Activated naive CD4-positive, alpha-beta T cell treated with anti-CD3 and anti-CD28 coated beads, Interleukin-2, amount 50 U/mL, for 72 hours (primary cell): ENCODE measurements around the gene LAMTOR3. TPM values are rescaled to one million over a fixed set of nuclear protein-coding genes. Genes with fewer than 3 reads are reported as not detected.
"Not testable (repeated sequence)": the region's sequence is repeated elsewhere in the genome, so short reads cannot be mapped to it uniquely, and the experiment has no call there.

Experiments used
- ATAC-seq, 2 donors: fragments of 150-1000 bp; cut with Tn5 transposase; 2 replicates each; pipeline ENCODE4 v1.10.0; 2021; ENCODE audit warnings: mild to moderate bottlenecking in 2 of 2, moderate library complexity in 2 of 2
- DNase-seq, 2 donors: peaks; one replicate each; pipeline ENCODE4 v3.0.0; 2021 to 2022; ENCODE audit warnings: low spot score in 2 of 2
- H3K27ac Mint-ChIP-seq, 2 donors: one replicate each; pipeline ENCODE4 v1.8.0; 2022; ENCODE audit warnings: mild to moderate bottlenecking in 2 of 2, mixed read lengths in 2 of 2
- H3K36me3 Mint-ChIP-seq, 2 donors: one replicate each; pipeline ENCODE4 v1.8.0; 2022; ENCODE audit warnings: mixed read lengths in 2 of 2
- H3K9me3 Mint-ChIP-seq, 2 donors: one replicate each; pipeline ENCODE4 v1.8.0; 2022; ENCODE audit warnings: mixed read lengths in 2 of 2
- total RNA-seq, 2 donors: library from RNA; stranded (reverse); gene quantifications; one replicate each; pipeline ENCODE4 v1.2.3, GENCODE V29; 2022

The LAMTOR3 gene
- total RNA-seq, 2 donors from 2014 or later: 27.4 to 38.7 TPM

DNA sequence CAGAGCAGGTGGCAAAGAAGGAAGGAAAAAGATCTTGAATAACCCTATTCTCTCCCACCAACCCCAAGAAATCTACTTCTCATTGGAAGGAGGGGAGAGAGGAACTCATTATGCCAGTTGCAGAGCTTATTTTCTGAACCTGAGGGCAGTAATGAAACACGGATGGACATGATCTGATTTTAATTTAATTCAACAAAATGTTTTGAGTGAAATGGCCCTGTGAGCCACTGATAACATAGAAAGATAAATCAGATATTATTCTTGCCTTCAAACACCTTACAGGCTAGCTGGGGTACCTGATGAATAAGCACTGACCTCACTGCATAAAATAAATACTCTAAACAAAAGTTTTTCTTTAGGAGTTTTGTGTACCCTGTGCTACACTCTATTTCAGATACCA lies 47.3 kb downstream of the LAMTOR3 start:
- ATAC-seq (no peak), DNase-seq (no peak)
- H3K27ac Mint-ChIP-seq: peak overlapping the region; percentile 98 to 100
- peaks cover 11 to 54% of the 10 kb centered on the region in 2 donors for H3K36me3 Mint-ChIP-seq
- H3K9me3 Mint-ChIP-seq: peaks cover 0 to 7% of the 10 kb centered on the region in 2 donors

DNA sequence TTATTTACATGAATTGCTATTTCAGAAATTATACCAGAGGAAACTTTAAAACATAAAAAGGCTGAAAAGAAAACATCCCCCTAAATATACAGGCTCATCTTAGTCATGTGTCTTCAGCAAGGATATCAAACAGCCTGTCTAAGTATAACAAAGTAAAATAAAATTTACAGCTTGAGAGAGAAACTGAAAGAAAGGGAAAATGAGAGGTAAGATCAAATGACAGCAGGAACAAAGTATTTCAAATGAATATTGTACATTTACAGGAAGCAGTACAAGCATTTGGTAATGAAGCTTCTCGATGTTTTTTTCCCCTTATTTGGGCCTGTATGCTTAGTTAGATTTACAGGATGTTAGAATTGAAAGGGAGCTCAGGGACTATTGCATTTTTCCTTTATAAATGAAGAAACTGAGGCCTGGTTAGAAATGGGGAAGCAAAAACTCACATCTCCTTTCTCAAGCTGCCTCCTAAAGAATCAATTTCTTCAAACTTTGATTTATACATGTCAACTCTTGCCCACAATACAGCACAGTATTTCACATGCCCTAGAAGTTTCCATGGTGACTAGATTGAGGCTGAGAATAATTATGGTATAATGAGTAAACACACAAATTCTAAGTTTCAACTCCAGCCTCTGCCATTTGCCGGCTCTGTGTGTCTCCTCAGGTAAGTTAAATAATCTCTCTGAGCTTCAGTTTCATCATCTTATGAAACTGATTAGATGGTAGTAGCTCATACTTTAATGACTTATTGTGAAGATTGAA lies 48.3 kb downstream of the LAMTOR3 start:
- ATAC-seq (peak in 1 of 2 donors; percentile 37), DNase-seq (no peak)
- Mint-ChIP-seq H3K27ac (peak overlapping the region; percentile 92 to 98), H3K36me3 (peaks cover 19 to 64% of the 10 kb centered on the region in 2 donors), H3K9me3 (peaks cover 0 to 7% of the 10 kb centered on the region in 2 donors)

DNA sequence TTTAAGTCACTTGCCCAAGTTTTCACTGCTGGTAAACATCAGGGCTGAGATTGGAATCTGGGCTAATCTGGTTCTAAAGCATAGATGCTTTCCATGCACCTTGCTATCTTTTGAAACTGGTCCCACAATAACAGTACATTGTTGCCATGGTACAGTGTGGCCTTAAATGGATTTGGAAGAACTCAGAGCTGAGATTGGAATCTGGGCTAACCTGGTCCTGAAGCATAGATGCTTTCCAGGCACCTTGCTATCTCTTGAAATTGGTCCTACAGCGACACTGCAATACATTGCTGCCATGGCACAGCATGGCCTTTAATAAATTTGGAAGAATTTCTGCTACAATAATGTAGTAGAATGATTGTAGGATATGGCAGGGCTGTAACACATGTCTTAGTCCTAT lies 49.0 kb downstream of the LAMTOR3 start:
- DNase-seq: no peak
- peaks cover 0 to 7% of the 10 kb centered on the region in 2 donors for H3K9me3 Mint-ChIP-seq
- peak overlapping the region; percentile 92 to 98 for H3K27ac Mint-ChIP-seq
- ATAC-seq: no peak
- peaks cover 19 to 71% of the 10 kb centered on the region in 2 donors for H3K36me3 Mint-ChIP-seq

DNA sequence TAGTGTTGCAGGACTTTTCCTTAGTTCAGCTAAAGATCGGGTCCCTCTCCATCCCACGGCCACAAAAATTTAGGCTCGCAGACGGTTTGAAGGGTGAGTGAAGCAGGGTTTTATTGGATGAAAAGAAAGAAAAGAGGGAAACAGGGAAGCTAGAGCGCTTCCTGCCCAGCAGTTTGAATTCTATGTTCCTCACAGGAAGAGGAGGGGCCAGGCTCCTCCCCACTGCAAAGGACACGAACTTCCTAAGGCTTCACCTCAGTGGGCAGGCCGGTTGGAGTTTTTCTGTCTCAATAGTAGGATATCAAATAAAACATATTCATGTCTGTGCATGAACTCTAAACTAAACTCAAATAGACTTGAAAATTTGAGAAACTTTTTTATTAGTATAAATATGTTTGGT lies 50.2 kb downstream of the LAMTOR3 start:
- no peak overlapping the region for H3K27ac Mint-ChIP-seq
- ATAC-seq: no peak
- H3K9me3 Mint-ChIP-seq: peaks cover 0 to 7% of the 10 kb centered on the region in 2 donors
- no peak for DNase-seq
- peaks cover 20 to 73% of the 10 kb centered on the region in 2 donors for H3K36me3 Mint-ChIP-seq

DNA sequence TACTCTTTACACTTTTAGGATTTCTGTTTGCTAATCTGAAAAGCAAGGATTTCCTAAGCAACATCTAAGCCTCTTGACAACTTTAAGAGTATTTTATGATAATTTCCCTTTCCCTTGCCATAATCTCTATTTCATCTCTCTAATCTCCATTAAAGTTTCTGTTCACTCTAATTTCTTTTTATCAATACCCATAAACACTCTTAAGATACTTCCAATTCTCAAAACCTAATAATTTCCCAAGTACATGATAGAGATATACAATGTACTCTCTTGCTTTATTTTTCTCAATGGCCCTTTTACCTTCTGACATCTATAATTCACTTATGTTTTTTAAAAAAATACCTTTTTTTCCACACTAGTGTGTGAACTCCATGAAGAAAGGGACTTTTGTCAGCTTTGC lies 50.8 kb downstream of the LAMTOR3 start:
- Mint-ChIP-seq H3K27ac (peak overlapping the region in 1 of 2 donors; percentile 5), H3K36me3 (peaks cover 26 to 74% of the 10 kb centered on the region in 2 donors), H3K9me3 (peaks cover 0 to 7% of the 10 kb centered on the region in 2 donors)
- no peak for DNase-seq
- ATAC-seq: no peak

DNA sequence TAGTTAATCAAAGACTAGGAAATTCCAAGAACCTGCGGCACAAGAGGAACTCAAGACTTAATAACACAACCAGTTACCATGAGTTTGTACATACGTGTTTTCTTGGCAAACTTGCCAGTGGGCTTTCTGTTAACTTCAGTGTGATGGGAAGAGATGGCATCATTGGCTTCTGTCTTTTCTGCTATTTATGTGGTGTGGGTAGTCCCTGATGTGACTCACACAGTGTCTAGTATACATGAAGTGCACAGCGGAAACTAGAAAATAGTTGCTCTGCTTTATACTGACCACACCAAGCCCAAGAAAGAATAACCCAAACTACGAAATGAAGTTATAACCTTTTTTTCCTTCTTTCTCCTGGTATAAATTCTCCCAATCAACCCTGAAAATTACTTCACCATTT lies 53.1 kb downstream of the LAMTOR3 start:
- Mint-ChIP-seq H3K36me3 (peaks cover 29 to 76% of the 10 kb centered on the region in 2 donors), H3K9me3 (peaks cover 0 to 7% of the 10 kb centered on the region in 2 donors), H3K27ac (peak overlapping the region in 1 of 2 donors; percentile 38)
- peak; percentile 78 to 83 for ATAC-seq
- no peak for DNase-seq

DNA sequence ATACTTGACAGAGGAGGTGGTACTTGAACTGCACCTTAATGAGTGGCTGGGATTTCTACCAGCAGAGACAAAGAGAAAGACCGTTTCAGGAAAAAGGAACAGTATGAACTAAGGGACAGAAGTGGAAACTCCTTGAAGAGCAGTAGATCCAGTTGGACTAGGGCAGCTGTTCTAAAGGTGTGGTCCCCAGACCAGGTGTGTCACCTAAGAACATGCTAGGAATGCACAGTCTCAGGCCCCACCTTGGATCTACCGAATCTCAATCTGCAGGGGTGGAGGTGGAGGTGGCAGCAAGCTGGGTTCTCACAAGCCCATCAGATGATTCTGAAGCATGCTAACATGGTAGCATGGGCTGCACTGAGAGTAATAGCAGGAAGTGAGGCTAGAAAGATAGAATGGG lies 55.3 kb downstream of the LAMTOR3 start:
- peak overlapping the region in 1 of 2 donors; percentile 61 for H3K27ac Mint-ChIP-seq
- DNase-seq: no peak
- ATAC-seq: no peak
- H3K9me3 Mint-ChIP-seq: peaks cover 0 to 7% of the 10 kb centered on the region in 2 donors
- H3K36me3 Mint-ChIP-seq: peaks cover 41 to 75% of the 10 kb centered on the region in 2 donors

DNA sequence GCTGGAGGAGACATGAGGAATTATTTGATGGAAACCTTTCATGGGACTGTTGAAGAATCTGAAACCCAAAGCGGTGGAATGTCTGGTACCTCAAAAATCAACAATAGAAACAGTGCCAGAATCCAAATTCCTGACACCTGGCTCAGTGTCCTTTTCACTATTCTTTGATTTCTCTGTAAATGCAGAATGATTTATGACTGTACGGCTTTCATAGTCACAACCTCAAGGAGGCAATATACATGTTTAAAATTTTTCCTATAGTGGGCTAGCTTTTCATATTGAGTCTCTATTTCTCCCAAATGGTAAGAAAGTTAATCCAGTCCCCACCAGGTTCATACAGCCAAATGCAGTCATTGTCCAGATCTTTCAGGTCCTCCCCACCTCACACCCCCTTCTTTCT lies 58.3 kb downstream of the LAMTOR3 start:
- peak overlapping the region in 1 of 2 donors; percentile 48 for H3K27ac Mint-ChIP-seq
- no peak for DNase-seq
- H3K36me3 Mint-ChIP-seq: peaks cover 27 to 52% of the 10 kb centered on the region in 2 donors
- ATAC-seq: no peak
- H3K9me3 Mint-ChIP-seq: no peaks in the 10 kb centered on the region

DNA sequence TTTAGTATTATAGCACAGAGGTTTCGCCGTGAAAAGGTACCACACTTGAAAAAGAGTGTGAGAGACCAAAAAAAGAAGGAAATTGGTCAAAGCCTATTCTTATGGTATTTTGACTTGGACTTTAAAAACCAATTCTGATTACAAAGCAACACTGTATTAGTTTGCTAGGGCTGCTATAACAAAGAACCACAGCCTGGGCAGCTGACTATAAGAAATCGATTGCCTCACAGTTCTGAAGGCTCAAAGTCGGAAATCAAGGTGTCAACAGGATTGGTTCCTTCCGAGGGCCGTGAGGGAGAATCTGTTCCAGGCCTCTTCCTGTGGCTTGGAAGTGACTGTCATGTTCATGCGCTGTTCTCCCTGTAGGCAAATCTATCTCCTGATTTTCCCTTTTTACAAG lies 59.7 kb downstream of the LAMTOR3 start:
- Mint-ChIP-seq H3K9me3 (no peaks in the 10 kb centered on the region), H3K36me3 (peaks cover 27 to 40% of the 10 kb centered on the region in 2 donors), H3K27ac (no peak overlapping the region)
- DNase-seq (no peak), ATAC-seq (no peak)

DNA sequence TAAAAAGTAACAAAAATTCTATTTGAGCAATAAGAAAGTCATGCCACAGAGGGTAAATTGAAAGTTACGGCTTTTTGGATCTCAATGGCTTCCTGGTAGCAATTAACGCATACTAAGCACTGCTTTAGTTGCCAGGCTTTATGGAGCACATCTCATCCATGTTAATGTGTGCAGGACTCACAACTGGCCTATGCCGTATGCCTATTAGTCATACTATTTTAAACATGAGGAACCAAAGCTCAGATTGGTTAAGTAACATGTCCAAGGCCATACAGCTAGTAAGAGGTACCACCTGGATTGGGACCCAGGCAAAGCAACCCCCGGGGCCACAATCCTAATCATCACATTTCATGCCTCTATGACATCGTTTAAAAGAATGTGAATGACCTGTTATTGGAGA lies 60.5 kb downstream of the LAMTOR3 start:
- ATAC-seq (no peak), DNase-seq (no peak)
- Mint-ChIP-seq H3K27ac (peak overlapping the region in 1 of 2 donors; percentile 35), H3K9me3 (no peaks in the 10 kb centered on the region), H3K36me3 (peaks cover 23 to 32% of the 10 kb centered on the region in 2 donors)

DNA sequence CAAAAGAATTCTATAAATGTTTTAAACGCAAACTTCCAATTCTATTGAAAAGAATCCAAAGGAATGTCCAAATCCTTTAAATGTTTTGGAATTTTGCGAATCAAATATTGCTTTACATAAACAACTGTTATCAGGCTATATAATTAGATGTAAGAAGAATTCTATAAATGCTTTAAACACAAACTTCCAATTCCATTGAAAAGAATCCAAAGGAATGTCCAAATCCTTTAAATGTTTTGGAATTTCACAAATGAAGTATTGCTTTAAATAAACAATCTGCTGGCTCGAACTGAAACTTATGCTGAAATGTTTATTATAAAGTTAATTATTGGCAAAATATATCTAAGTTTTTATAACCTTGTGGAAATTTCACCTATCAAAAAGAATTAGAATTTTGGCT lies 61.5 kb downstream of the LAMTOR3 start:
- no peaks in the 10 kb centered on the region for H3K9me3 Mint-ChIP-seq
- peaks cover 19 to 29% of the 10 kb centered on the region in 2 donors for H3K36me3 Mint-ChIP-seq
- ATAC-seq: no peak
- H3K27ac Mint-ChIP-seq: no peak overlapping the region
- no peak for DNase-seq

DNA sequence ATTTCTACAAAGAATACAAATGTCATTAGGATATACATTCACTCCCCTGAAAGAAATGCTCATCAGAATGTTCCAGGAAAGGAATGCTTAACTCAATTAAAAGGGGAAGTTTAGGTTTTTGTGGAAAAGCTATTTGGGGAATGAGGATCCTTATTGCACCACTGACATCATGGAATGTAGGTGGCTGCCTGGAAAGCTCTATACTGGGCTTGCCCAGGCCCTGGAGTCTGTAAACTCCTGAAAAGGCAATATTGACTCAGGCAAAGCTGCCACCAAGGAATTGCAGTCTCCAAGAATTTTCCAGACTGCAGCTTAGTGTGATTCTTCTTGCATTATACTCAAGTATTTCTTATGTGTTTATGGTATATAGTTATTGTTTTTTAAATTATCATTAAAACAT lies 61.9 kb downstream of the LAMTOR3 start:
- Mint-ChIP-seq H3K36me3 (peaks cover 19 to 29% of the 10 kb centered on the region in 2 donors), H3K27ac (no peak overlapping the region), H3K9me3 (no peaks in the 10 kb centered on the region)
- no peak for DNase-seq
- ATAC-seq: no peak

DNA sequence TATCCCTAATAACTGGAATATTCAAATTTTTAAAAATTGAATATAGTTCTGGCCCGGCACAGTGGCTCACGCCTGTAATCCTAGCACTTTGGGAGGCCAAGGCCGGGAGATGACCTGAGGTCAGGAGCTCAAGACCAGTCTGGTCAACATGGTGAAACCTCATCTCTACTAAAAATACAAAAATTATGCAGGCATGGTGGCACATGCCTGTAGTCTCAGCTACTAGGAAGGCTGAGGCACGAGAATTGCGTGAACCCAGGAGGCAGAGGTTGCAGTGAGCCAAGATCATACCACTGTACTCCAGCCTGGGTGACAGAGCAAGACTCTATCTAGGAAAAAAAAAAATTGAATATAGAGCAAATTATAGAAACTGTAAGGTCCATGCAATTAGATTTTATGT lies 64.2 kb downstream of the LAMTOR3 start:
- H3K36me3 Mint-ChIP-seq: peaks cover 6 to 20% of the 10 kb centered on the region in 2 donors
- ATAC-seq, DNase-seq, H3K9me3 Mint-ChIP-seq, H3K27ac Mint-ChIP-seq: not testable (repeated sequence)

DNA sequence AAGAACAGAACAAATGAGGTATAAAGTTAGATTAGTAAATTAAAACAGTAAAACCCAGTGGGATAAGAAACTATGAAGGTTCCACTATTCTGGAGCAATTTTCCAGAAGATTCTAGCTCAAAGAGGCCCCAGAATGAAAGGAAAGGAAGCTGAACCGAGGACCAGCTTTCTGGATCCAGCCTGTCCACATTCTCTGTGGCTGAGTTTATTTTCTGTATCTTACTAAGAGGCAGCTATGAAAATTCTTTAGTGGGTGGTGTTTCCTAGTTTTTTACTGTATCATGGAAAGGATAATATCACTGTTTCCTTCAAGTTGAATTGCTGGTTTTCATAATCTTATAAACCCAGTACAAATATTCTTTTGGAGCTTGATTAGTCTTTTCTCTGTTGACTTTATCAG lies 65.8 kb downstream of the LAMTOR3 start:
- ATAC-seq: no peak

More for the DNA sequence above, 65.8 kb downstream of the LAMTOR3 start:
- DNase-seq: no peak
- Mint-ChIP-seq H3K27ac (no peak overlapping the region), H3K9me3 (no peaks in the 10 kb centered on the region), H3K36me3 (peaks cover 9 to 34% of the 10 kb centered on the region in 2 donors)

Other genes starting within 250 kb of the LAMTOR3 start
- not detected for gene C4orf54, start 236.6 kb downstream of the LAMTOR3 start, total RNA-seq
- gene DAPP1, start 77.6 kb downstream of the LAMTOR3 start, total RNA-seq: 10 to 100 TPM; 43.3 to 66.9 TPM
- 10 to 100 TPM; 39.3 to 41.1 TPM for gene DNAJB14, start 52.2 kb upstream of the LAMTOR3 start, total RNA-seq
- 100 to 1,000 TPM; 833 to 883 TPM for gene H2AZ1, start 55.8 kb upstream of the LAMTOR3 start, total RNA-seq